GM18505 (cell line): ENCODE results near the gene BANK1.

Experiments used
- ATAC-seq: cut with Tn5 transposase; IDR thresholded peaks from one replicate; pipeline ENCODE4 v1.9.1; 2021; ENCODE audit not compliant: unreplicated experiment
- POLR2A ChIP-seq: IDR thresholded peaks from 4 replicates; pipeline ENCODE4 v1.6.1; 2011; ENCODE audit warnings: borderline replicate concordance; ENCODE audit not compliant: insufficient read depth, insufficient read length; ENCODE audit errors: extremely low read depth

BANK1 gene

DNA sequence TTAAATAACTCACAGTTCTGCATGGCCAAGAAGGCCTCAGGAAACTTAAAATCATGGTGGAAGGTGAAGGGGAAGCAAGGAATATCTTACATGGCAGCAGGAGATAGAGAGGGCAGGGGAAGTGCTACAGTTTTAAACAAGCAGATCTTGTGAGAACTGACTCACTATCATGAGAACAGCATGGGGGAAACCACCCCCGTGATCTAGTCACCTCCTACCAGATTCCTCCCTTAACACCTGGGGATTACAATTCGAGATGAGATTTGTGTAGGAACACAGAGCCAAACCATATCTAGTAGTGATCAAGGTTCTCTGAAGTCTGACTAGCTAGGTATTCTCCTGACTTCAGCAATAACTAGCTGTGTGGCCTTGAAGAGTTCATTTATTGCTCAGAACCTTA lies 56.0 kb downstream of the BANK1 start:
- no peak for TF ChIP-seq POLR2A
- no peak for ATAC-seq

DNA sequence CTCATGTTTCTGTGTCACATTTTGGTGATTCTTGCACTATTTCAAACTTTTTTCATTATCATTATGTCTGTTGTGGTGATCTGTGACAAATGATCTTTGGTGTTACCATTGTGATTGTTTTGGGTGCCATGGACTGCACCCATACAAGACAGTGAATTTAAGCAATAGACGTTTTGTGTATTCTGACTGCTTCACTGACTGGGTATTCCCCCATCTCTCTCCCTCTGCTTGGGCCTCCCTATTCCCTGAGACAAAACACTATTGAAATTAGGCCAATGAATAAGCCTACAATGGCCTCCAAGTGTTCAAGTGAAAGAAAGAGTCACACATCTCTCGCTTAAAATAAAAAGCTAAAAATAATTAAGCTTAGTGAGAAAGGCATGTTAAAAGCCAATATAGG lies 60.2 kb downstream of the BANK1 start:
- ATAC-seq: no peak
- no peak for TF ChIP-seq POLR2A

DNA sequence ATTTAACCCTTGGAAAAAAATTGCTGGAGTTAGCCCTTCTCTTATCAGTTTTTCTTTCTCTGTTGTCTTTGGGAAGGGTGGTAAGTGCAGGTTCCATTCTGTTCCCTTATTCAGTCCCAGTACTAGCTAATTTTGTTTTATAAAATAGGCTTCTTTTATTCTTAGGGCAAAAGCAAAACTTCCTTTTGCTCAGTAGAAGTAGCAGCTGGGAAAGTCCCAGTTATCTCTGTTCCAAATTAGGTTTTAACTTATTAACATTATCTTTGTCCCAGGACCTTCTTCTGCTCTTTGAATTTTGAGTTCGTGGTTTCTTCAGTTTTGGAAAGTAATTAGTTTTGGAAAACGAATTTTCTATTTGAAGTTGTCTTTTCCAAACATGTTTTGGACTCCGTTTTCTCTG lies 61.1 kb downstream of the BANK1 start:
- no peak for ATAC-seq
- TF ChIP-seq POLR2A: no peak

DNA sequence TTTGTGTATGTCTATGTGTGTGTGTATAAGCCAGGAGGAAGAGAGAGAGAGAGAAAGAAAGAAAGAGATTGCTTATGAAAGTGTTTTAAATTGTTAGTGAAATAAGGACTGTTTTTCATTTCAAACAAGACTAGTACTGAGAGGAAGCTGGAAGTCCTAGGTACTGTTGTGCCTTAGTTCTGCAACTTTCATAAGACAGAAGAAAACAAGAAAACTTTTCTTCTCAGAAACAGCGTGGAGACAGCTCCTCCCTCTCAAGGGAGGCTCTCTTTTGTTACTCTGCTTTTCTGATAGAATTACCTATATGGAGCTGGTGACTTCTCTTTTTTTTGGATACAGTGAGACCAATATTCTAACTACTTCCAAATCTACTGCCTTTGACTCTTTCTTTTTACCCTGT lies 62.5 kb downstream of the BANK1 start:
- TF ChIP-seq POLR2A: no peak
- peak; percentile 67 for ATAC-seq

DNA sequence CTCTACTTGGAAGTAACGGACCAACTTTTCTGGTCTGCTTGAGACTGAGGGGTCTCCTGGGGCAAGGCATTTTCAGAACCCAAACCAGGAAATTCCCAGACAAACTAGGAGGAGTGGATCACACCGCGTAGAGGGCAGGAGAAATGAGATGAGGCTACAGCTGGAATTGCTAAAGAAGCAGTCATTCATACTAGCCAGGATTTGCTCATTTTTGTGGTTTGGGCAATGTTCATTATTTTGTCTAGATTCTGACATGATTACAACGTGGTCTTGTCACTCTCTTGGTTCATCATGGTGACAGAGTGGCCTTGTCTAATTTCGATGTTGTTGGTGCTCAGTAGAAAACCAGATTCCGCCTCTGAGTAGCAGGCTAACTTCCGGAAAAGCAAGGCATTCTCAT lies 63.2 kb downstream of the BANK1 start:
- ATAC-seq: no peak
- TF ChIP-seq POLR2A: no peak

DNA sequence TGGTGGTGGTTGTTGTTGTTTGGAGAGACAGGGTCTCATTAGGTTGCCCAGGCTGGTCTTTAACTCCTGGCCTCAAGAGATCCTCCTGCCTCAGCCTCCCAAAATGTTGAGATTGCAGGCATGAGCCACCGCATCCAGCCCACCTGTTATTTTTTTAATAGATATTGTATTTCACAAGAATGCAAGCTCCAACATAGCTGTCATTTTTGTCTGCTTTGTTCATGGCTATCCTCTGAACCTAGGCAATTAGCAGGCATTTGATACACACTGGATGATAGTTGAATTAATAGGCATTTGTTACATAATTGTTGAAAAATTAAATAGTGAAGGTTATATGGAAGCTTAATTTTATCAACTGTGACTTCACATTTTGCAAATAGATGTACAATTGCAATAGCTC lies 64.7 kb downstream of the BANK1 start:
- no peak for TF ChIP-seq POLR2A
- no peak for ATAC-seq

DNA sequence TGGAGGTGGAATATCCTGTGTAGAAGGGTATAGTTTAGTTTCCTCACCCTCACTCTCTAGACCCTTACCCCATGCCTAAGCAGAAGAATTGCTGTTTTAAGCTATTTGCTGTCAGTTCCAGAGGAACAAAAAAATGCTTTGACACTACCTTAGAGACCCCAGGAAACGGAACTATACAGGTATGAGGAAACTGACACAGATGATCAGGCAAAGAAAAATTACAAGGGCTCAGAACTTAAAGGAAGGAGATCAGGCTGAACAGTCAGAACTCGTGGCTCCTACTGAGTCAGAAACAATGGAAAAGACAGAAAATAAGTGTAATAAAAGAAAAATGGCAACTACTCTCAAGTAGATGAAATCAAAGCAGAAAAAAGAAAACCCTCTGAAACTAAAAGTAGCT lies 65.6 kb downstream of the BANK1 start:
- ATAC-seq: no peak
- TF ChIP-seq POLR2A: no peak

DNA sequence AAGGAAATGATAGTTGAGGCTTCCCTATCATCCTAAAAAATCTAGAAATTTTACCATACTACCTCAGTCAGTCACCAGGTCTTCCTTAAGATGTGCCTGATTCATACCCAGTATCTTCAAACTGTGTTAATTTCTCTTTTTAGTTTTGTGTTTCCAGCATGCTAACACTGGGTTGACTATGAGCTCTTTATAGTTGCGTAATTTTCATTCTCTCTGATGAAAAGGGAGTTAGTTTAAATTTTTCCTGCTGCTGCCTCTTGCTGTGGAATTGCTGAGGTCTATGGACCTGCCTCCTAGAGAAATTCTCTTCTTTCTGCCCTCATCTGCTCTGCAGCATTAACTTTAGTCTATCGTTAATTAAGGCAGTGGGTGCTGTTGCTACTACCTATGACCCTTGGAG lies 66.6 kb downstream of the BANK1 start:
- no peak for TF ChIP-seq POLR2A
- ATAC-seq: no peak

DNA sequence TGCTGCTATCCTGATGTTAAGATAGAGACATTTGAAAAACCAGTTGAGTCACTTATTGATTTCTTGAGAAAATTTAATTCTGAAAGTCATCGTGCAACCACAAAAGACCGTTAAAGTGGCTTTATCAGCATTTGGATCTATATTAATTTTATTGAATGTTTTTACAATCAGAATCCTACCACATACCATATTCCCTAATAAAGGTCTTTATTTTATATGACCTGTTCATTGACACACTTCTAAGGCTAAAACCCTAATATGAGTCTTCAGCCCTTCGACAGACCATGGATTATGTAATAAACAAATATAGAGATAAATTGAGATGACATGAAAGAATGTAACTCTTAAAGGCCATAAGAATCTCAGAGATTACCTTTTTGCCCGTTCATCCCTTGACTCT lies 68.1 kb downstream of the BANK1 start:
- TF ChIP-seq POLR2A: no peak
- no peak for ATAC-seq

DNA sequence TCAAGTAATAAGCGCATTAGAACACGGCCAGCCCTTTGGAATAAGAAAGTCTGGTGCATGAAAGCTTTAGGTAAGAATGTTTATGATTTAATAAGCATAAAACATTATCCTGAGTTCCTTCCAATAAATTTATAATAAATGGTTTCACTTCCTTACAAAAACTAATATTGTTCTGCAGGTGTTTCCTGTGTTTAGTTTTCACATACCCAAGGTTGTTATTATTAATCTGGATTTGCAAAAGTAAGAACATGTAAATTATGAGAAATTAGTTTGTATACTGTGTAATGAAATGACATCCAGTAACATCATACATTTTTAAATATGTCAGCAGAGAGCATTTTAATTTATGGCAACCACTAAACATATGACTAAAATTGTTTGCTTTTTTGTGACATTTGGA lies 72.1 kb downstream of the BANK1 start:
- no peak for TF ChIP-seq POLR2A
- ATAC-seq: peak; percentile 66

DNA sequence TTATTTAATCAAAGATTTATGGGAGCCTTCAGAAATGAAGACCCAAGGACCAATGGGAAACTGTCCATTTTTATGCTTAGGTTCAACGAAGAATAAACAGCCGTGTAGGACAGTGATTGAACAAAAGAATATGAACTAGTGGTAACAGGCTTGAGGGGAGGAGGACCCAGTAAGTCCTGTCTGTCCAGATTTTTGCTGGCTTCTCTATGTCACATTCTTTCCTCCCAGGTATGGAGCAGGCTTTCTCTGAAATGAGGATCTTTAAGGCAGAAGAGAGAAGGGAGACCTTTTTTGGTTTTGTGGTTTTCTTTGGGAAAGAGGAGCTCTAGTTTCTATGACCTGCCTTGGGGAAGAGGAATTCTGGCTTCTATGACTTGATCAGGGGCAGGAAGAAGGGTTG lies 74.1 kb downstream of the BANK1 start:
- TF ChIP-seq POLR2A: no peak
- no peak for ATAC-seq

DNA sequence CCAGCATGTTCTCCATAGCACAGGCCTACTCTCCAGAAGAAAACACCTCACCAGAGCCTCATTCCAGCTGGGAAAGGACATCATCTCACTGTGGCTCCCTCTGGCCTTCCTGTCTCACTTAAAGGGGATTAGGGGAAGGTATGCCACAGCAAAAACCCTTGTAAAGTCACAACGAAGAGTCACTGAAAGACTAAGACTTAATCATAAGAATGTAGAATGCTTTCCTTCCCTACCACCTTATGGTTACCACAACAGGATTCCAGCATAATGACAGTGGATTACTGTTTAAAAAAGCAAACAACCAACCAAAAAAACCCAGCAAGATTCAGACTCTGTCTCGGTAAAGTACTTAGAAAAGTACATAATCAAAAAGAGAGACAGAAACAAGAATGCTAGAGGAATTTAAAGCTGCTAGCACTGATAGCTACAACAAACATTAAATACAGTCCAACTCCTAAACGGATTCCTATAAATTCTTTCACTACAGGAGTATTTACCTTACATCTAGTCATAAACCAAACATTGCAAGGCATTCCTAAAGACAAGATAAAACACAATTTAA lies 75.1 kb downstream of the BANK1 start:
- no peak for ATAC-seq
- no peak for TF ChIP-seq POLR2A

DNA sequence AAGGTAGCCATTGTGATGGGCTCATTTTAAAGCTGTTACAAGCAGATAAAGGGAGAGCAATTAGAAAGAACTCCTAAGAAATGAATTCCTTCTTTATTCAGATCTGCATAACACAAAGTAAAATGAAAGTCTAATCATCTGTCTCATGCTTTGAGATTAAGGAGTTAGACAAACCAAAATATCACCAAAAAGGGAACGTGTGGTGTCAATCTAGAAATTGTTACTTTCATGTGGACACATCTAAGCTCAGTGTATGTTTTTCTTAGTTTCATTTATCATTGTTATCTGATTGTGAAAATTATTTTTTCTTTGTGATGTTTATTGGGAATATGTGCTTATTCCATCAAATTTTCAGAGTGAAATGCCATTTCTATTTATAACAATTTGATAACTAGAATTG lies 80.3 kb downstream of the BANK1 start:
- no peak for ATAC-seq
- no peak for TF ChIP-seq POLR2A

DNA sequence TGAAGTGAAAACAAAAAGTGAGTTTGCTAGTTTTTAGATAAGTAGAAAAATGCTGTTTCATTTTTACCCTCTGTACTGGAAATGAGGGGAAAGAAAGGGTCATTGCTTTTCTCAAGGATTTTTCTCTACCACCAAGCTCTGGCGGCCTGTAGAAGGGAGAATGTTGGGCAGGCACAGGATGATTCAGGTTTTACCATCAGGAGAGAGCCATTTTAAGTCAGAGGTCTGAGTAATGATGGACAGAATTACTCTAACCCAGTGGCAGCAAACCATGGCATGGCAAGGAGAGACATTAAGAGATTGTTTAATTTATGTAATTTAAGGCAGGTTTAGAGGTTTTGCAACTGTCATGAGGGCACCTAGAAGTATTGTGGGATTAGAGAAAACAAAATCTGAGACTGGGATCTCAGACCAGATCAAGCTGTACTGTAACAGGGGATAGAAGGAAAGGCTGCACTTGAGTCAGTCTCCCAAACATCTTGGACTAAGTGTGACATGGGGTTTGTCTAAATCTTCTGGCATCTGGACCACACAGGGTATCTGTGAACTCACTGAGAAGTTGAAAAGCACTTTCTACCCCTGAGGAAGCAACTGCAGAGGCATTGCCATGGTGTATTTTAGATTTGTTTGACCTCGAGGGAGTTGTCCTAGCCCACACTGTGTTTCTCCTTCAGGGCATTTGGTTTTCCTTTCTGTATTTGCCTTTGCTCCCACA lies 81.6 kb downstream of the BANK1 start:
- no peak for ATAC-seq
- TF ChIP-seq POLR2A: no peak

DNA sequence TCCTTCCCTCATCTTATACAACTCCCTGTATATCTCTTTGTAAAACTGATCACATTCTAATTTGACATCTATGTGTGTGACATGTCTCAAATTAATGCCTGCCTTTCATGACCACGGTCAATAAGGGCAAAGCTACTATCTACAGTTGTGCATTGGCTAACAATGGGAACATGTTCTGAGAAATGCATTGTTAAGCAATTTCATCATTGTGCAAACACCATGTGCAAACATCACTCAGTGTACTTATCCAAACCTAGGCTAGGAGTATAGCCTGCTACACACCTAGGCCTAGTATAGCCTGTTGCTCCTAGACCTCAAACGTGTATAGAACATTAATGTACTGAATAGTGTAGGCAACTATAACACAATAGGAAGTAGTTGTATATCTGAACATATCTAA lies 95.0 kb downstream of the BANK1 start:
- TF ChIP-seq POLR2A: no peak

More for the DNA sequence above, 95.0 kb downstream of the BANK1 start:
- ATAC-seq: no peak
